SHP77 treated with DMSO at 0.1 percent for 48 hours (cell line): ENCODE data around the gene CDK16.

Source experiments
- DNase-seq: peaks from one replicate; lab custom pipeline; 2025; lab: John Stamatoyannopoulos, UW

Gene CDK16

DNA sequence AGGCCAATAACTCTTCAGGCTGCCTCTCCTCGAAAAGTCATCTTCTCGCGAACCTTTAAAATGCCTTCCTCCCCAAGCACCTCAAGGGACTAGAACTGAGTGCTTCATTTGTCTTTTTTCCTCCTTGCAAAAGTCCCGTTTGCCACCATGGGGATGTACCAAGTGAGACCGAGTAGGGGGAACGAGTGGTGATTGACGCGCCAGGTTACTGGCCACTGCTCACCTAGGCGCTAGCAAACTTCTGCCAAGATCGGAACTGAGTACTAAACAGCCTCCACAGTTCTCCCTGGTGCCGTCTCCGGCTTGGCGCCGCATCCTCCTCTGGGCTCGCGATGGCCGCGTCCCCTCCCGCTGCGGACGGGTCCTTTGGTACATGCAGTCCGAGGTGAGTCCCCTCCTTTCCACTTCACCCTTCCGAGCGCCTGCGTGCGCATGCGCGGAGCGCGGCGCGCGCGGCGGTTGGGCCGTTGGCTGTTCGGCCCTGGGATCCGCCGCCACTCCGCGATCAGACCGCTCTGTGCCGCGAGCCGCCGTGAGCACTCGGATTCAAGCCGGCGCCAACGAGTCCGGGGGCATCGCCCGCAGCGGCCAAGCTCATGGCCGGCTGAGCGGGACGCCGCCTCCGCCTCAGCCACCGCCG, at the start of gene CDK16:
CDK16 (plus strand) TSS at position 402 of the 640 bp plus-strand sequence. CDS start 4,877 bp downstream, outside the sequence.
- peak; percentile 21 for DNase-seq

DNA sequence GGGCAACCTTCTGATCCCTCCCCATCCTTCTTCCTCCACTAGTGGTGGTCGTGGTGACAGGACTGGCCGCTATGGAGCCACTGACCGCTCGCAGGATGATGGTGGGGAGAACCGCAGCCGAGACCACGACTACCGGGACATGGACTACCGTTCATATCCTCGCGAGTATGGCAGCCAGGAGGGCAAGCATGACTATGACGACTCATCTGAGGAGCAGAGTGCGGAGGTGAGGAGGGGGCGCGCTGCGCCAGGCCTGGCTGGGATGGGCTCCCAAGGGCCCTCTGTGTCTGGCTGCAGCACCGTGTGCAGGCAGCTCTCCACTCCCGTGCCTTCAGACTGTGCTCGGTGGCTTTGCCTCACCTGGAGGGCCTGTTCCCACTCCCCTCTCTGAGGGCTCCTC, 49.2 kb upstream of the CDK16 start:
- DNase-seq, result no peak

DNA sequence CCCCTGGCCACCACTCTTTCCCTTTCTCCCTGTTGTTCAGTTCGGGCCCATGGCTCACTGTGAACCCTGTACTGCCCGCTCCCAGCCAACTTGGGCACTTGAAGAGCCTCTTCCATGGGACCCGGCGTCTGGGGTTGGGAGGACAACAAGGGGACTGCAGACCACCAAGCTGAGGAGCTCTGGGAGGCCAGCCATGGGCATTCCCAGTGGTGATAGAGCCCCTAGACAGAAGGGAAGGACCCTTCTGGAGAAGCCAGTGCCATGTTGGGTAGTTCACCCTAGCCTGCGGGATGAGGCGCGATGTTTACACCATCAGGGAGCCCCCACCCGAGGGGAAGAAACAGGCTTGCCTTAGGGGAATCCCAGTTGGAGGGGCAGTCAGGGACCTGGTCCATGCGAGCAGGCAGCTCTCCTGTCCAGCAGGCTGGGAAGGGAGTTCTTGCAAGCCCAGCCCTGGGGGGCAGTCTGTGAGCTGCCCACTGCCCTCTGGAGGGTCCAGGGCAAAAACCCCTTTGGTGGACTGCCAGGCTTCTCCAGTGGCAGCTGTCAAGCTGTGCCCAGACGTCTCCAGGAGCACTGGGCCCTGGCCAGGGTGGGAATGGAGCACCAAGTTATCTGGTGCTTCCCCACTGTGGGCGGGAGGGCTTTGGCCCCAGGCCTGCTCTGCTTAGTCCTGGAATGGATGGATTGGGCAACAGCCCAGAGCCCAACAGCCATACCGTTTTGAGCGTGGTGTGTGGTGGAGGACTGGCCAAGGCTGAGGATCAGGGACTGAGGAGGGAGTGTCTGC, 48.6 kb upstream of the CDK16 start:
- DNase-seq, result no peak

- DNase-seq, result no peak
These were observed 47.4 kb upstream of the CDK16 start for GRCh38 chrX:47170861-47171692.

- DNase-seq, result no peak
These were observed 46.5 kb upstream of the CDK16 start for GRCh38 chrX:47171996-47172395.

GRCh38 chrX:47172549-47172948, 45.9 kb upstream of the CDK16 start:
- DNase-seq, result no peak

DNA sequence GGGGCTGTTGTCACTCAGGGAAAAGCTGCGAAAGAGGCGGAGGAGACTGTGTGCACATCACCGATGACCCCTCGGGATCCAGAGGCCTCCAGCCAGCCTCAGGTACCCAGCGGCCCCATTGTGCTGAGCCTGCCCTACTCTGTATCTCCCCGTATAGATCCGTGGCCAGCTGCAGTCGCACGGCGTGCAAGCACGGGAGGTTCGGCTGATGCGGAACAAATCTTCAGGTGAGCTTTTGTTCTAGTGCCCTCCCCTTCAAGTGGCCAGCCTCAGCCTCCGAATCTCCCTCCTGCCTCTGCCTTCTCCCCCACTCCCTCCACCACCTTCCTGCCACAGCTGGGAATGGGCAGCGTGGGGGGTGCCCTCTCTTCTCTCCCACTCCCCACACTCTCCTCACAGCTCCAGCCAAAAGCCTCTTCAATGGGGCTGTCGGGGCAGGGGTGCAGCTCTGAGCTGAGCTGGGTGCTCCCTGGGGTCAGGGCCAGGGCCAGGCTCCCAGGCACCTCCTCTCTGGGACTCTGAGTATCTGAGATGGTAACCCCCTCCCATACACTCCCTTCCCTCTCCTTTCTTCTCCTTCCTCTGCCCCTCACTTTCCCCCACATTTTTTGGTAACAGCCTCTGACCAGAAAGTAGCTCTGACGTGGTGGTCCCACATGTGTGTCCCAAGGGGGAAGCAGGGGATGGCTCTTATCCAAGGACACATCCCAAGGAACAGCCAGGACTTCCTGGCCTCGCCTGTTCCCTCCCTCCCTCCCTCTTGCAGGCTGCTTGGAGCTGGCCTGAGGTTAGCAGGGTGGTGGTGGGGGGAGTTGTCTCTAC, 45.3 kb upstream of the CDK16 start:
- no peak for DNase-seq

GRCh38 chrX:47174376-47174775, 44.1 kb upstream of the CDK16 start:
- DNase-seq, result no peak

DNA sequence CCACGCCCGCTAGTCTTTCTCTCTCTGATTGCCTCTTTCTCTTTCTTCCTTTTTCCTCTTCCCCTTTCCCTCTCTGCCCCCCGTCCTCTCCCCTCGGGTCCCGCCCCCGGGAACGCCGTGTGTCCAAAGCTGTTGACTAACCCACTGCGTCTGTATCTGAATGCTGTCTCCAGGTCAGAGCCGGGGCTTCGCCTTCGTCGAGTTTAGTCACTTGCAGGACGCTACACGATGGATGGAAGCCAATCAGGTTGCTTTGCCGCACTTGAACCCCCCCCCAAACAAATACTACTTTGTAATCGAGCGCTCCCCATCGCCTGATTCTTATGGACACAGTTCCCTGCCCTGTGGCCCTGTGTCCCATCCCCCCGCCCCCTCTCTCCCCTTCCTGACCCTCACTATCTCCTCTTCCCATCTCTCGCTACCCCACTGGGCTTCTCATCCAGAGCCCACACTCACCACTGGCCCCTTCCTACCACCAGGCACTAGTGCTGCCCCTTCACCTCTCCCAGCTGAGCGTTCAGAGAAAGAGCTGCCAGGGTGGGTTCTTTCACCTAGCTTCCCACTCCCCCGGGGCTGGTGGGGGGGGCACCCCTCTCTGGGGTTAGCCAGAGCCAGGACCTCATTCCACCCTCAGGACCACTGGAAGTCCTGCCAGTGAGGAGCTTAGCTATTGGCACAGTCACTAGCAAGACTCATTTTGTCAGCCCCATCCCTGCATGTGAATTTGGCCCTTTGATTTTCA, 43.5 kb upstream of the CDK16 start:
- no peak for DNase-seq

GRCh38 chrX:47175588-47175980, 42.9 kb upstream of the CDK16 start:
- no peak for DNase-seq

DNA sequence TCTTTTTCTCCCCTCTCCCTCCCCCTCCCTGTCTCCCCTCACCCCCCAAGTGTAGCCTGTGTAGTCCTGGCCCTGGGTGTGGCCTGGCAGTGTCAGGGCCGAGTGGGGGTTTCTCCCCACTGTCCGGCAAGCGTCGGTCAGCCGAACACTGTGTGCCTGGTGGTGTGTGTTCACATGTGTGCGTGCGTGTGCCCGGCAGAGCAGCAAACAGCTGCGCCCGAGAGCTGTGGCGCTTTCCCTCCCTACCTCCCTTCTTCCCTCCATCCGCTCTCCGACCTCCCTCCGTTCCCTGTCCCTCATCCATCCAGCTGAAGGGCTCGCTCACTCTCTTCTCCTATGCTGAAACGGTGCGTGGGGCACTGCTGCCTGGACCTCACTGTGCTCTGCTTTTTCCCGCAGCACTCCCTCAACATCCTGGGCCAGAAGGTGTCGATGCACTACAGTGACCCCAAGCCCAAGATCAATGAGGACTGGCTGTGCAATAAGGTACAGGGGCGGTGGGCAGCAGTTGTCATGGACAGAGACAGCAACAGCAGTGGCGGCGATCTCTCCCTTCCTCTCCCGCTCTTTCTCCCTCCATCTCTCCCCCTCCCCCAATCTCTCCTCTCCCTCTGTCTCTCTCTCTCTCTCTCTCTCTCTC, 42.3 kb upstream of the CDK16 start:
- DNase-seq, result no peak

- DNase-seq, result no peak
These were observed 41.4 kb upstream of the CDK16 start for GRCh38 chrX:47177079-47177478.

GRCh38 chrX:47178337-47178736, 40.1 kb upstream of the CDK16 start:
- no peak for DNase-seq

DNA sequence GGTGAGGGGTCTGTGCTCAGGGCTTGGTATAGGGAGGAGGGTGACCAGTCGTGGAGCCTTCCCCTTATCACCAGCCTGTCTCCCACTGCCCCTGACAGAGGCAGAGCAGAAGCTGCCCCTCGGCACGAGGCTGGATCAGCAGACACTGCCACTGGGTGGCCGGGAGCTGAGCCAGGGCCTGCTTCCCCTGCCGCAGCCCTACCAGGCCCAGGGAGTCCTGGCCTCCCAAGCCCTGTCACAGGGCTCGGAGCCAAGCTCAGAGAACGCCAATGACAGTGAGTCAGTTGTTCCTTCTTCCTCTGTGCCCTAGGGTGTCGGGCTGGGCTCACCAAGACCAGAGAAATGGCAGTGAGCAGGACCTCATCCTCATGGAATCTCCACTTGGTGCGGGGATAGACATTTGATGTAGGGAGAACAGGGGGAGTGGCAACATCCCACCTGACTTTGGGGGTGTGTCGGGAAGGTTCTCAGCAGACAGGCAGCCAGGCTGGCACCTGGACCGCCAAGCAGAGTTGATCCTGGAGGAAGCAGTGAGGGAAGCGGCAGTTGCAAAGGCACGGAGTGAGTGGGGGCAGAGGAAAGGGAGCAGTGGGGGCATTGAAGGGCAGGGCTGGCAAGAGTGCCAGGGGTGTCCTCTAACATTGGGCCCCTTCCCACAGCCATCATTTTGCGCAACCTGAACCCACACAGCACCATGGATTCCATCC, 39.1 kb upstream of the CDK16 start:
- DNase-seq, result no peak

DNA sequence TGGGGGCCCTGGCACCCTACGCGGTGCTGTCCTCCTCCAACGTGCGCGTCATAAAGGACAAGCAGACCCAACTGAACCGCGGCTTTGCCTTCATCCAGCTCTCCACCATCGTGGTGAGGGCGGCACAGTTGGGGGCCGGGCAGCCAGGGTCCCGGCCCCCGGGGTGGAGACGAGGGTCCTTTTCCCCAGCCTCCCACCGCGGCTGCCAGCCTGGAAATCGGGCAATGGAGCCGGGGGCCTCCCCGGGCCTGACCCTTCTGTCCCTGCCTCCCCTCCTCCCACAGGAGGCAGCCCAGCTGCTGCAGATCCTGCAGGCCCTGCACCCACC, 38.6 kb upstream of the CDK16 start:
- DNase-seq, result no peak

DNA sequence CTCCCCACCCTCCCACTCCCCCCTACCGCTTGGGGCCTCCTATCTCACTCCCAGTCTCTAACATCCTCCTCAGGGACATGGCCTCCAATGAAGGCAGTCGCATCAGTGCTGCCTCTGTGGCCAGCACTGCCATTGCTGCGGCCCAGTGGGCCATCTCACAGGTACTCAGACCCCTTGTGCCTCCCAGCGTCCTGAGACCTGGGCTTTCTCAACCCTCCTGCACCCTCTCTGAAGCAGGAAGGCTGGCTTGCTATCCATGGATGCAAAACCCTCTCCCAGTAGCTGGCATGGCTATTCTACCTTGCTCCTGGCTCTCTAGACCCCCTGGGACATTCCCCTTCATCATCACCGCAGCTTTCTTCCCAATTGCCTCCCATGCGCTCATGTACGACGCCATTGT, 38.1 kb upstream of the CDK16 start:
- DNase-seq, result no peak

GRCh38 chrX:47181301-47181700, 37.2 kb upstream of the CDK16 start:
- DNase-seq, result no peak

DNA sequence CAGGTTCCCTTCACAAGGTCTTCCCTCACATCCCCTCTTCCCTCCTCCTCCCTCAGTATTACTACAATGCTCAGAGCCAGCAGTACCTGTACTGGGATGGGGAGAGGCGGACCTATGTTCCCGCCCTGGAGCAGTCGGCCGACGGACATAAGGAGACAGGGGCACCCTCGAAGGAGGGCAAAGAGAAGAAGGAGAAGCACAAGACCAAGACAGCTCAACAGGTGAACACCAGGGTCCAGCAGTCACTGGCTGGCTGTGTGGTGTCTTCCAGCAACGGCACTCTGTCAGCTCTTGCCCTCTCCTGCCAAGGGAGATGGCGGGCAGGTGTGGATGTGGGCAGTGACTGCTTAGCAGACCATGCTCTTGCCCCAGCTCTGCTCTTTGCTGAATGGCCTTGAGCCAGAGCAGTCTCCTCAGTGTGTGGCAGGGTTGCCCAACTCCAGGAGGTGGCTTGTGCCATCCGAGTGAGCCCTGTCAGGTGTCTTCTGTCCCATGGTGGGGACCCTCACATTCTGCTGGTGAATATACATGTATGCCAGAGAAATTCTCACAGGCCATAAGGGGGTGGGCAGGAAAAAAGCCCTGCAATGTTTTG, 36.3 kb upstream of the CDK16 start:
- no peak for DNase-seq

GRCh38 chrX:47184486-47184885, 34.0 kb upstream of the CDK16 start:
- no peak for DNase-seq

GRCh38 chrX:47185241-47185640, 33.2 kb upstream of the CDK16 start:
- DNase-seq, result no peak
